Peyer's patch (tissue), 4 donors: ENCODE data around the gene MLH3.

Experiments
- CTCF ChIP-seq, 6 experiments: fragments of 450-650 bp in 4 of 6; fragments of 200-600 bp in 2 of 6; sonication (generic) in 1 of 6; IDR thresholded peaks; one replicate each; pipeline ENCODE4 v1.5.1; 2017 to 2019; ENCODE audit warnings: antibody characterized with exemption in 6 of 6, mild to moderate bottlenecking in 3 of 6, moderate library complexity in 1 of 6
- POLR2A ChIP-seq, 2 donors: fragments of 450-650 bp; IDR thresholded peaks; one replicate each; pipeline ENCODE4 v1.5.1; 2017; ENCODE audit warnings: antibody characterized with exemption in 2 of 2, mild to moderate bottlenecking in 2 of 2, moderate library complexity in 2 of 2

- no peak for TF ChIP-seq CTCF (IDR thresholded peaks at IDR 0.05)
- TF ChIP-seq POLR2A (IDR thresholded peaks at IDR 0.05), result no peak
Observed at GRCh38 chr14:75001899-75002298, 49.4 kb downstream of the MLH3 start.
